Activated CD4-positive, CD25-positive, alpha-beta regulatory T cell treated with anti-CD3 and anti-CD28 coated beads, Interleukin-2, amount 50 U/mL, for 16 hours (primary cell): ENCODE results near the gene OR5B3.
"Not testable (repeated sequence)": the region's sequence is repeated elsewhere in the genome, so short reads cannot be mapped to it uniquely, and the experiment has no call there.

Experiments
- DNase-seq: peaks from one replicate; pipeline ENCODE4 v3.0.0-alpha.2; 2020; ENCODE audit warnings: low read depth, low spot score

Gene OR5B3

GRCh38 chr11:58406774-58407173 is at the start of gene OR5B3:
Gene OR5B3, minus strand, starts transcription at chr11:58406874. Its CDS starts 3,465 bp downstream, at chr11:58403409.
- DNase-seq = no peak

GRCh38 chr11:58451585-58451984 is 44.9 kb upstream of the OR5B3 start:
- no peak for DNase-seq

GRCh38 chr11:58446294-58446693 is 39.6 kb upstream of the OR5B3 start:
- no peak for DNase-seq

- no peak for DNase-seq
These were observed 37.6 kb upstream of the OR5B3 start for GRCh38 chr11:58444300-58444699.

- no peak for DNase-seq
These were observed 35.5 kb upstream of the OR5B3 start, which contains the start of gene OR5B12 for GRCh38 chr11:58442136-58442535. Gene OR5B12, minus strand, starts transcription at chr11:58442236. Its CDS starts 2,085 bp downstream, at chr11:58440151.

- DNase-seq = no peak
These were observed 31.8 kb upstream of the OR5B3 start for GRCh38 chr11:58438486-58438885.

- DNase-seq = no peak
These were observed 27.5 kb upstream of the OR5B3 start for GRCh38 chr11:58434217-58434616.

- DNase-seq = no peak
These were observed 27.0 kb upstream of the OR5B3 start for GRCh38 chr11:58433638-58434203.

- DNase-seq = no peak
These were observed 22.6 kb upstream of the OR5B3 start for GRCh38 chr11:58429273-58429672.

GRCh38 chr11:58428021-58428420 is 21.3 kb upstream of the OR5B3 start, which contains the start of gene OR5B2:
Gene OR5B2, minus strand, starts transcription at chr11:58428121. Its CDS starts 4,860 bp downstream, at chr11:58423261.
- no peak for DNase-seq

- DNase-seq = not testable (repeated sequence)
These were observed 7.1 kb downstream of the OR5B3 start for GRCh38 chr11:58399622-58400021.

GRCh38 chr11:58395581-58395980 is 11.1 kb downstream of the OR5B3 start:
- no peak for DNase-seq

- DNase-seq = no peak
These were observed 12.5 kb downstream of the OR5B3 start for GRCh38 chr11:58394195-58394594.

- DNase-seq = no peak
These were observed 13.9 kb downstream of the OR5B3 start for GRCh38 chr11:58392746-58393145.

- no peak for DNase-seq
These were observed 14.8 kb downstream of the OR5B3 start for GRCh38 chr11:58391879-58392278.

GRCh38 chr11:58390551-58391063 is 16.1 kb downstream of the OR5B3 start:
- no peak for DNase-seq

GRCh38 chr11:58358969-58359368 is 47.7 kb downstream of the OR5B3 start, which contains the start of gene OR5B17:
Gene OR5B17, minus strand, starts transcription at chr11:58359069. Its CDS starts 0 bp downstream, at chr11:58359069.
- DNase-seq = no peak

- no peak for DNase-seq
These were observed 51.9 kb downstream of the OR5B3 start for GRCh38 chr11:58354727-58355126.
